ENCODE data around the gene IL19.

Gene IL19, protein sequence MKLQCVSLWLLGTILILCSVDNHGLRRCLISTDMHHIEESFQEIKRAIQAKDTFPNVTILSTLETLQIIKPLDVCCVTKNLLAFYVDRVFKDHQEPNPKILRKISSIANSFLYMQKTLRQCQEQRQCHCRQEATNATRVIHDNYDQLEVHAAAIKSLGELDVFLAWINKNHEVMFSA

GRCh38 chr1:206770531-206771337 is at the start of gene IL19:
TSS of gene IL19 (plus strand) at chr1:206770773. CDS start at chr1:206836663, 65,890 bp downstream.
- peak; percentile 9 for DNase-seq (ENCODE audit: low spot score)

GRCh38 chr1:206721454-206721853 is 49.1 kb upstream of the IL19 start:
- no peak for DNase-seq (ENCODE audit: low spot score)

DNA sequence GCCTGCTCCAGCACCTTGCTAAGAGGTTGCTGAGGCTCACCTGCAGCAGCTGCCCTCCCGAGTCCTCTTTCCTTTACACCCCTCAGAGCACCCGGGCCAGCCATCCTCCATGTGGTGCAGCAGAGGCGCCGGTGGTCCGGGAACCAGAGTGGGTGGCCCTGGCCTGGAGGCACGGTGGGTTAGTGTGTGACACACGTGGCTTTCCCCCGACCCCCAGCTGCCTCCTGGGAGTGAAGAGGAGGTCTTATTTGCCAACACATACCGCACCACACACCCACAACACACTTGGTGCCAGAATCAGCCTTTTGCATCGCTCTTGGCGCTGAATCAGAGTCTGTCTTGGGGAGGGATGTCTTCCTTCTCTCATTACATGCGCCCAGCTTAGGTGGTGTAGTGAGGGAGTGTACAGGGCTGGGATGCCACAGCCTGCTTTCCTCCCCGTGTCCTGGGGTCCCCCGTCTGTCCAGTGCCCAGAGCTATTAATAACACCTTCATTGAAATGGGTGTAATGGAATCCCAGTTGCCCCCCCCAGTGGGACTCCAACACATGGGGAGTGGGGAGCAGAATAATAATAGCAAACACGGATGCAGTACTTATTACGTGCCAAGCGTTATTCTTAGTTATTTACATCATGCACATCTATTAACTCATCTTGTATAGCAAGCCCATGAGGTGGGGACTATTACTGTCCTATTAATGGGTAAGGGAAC is 47.7 kb upstream of the IL19 start:
- DNase-seq (ENCODE audit: low spot score): no peak

DNA sequence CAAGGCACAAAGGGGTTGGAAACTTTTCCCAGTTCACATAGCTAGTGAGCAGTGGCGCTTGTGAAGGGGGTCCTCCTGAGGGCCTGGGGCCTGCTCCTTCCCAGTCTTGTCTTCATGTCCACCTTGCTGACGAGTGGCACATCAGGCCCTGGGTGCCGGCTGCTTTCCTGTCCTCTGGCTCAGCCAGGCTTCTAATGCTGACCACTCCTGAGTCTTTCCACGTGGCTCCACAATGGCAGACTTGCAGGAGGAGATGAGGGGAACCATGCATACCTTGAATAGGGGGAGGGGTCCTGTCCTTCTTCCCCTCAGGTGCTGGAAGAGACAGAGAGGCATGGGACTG is 47.1 kb upstream of the IL19 start:
- no peak for DNase-seq (ENCODE audit: low spot score)

- no peak for DNase-seq (ENCODE audit: low spot score)
Observed at GRCh38 chr1:206723805-206724472, 46.6 kb upstream of the IL19 start.

- peak; percentile 33 for DNase-seq (ENCODE audit: low spot score)
Observed at GRCh38 chr1:206725109-206725963, 45.2 kb upstream of the IL19 start.

DNA sequence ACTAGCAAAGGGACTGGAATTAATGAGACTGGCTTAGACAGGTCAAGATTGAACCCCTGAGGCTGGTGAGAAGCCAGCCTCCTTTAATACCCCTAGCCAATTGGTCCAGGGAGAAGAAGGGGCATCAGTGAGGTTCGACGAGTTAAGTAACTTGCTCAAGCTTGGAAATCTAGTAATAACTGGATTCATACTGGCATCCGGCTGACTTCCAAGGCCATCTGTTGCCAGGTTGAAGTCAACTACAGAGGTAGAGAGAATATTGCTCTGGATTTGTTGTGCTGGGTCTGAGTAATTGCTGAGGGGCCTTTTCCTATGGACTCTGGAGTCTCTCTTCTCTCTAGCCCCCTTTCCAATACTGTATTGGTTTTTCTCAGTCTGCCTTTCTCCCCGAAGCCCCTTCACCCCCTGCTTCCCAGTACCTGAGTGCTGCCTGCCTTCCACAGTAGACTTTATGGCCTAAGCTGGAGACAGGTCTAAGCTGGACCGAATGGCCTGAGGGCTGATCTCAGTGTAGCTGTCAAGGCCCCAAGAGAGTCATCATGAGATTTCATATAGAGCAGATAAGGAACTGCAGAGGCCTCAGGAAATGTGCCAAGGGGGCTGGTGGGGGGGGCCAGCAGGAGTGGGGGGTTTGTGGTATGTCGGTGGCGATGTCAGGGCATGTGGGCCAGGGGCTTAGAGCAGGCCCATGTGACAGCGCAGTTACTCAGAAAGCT is 42.4 kb upstream of the IL19 start:
- DNase-seq (ENCODE audit: low spot score): no peak

DNA sequence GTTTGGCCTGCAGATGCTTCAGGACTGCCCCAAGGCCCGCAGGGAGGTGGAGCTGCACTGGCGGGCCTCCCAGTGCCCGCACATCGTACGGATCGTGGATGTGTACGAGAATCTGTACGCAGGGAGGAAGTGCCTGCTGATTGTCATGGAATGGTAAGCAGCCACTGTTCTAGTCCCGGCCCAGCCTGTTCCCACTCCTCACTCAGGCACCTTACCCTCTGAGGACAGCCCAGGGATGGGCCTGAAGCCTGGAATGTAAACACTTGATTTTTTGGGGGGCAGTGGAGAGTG is 41.9 kb upstream of the IL19 start:
- DNase-seq (ENCODE audit: low spot score): no peak

DNA sequence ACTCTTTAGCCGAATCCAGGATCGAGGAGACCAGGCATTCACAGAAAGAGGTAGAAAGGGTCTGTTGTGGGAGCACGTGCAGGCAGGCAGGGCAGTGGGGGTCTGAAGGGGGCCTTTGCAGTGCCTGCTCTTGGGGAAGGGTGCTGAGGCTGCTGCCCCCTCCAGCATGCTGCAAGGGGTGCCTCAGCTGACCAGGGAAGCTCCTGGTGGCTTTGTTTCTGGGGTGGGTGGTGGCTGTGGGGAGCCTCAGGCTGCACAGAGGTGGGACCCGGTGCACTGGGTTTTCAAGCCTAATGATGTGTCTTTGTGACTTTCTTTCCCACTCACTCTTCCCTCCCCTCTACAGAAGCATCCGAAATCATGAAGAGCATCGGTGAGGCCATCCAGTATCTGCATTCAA is 41.5 kb upstream of the IL19 start:
- no peak for DNase-seq (ENCODE audit: low spot score)

DNA sequence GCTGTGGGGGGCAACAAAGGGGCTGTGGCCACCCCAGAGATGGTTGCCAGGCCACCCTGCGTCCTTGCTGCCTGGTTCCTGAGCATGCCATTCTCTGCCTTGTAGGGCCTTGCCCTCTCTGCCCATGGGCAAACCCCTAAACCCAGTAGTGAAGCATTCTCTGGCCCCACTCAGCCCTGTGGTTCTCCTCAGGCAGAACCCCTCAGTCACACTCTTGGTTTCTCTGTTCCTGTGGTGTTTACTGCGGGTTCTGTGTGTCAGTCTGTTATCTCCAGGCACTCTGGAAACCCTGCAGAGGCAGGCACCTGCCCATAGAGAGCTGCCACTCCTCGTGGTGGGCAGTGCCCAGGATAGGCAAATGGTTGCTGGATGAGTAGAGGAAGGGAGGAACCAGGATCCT is 41.1 kb upstream of the IL19 start:
- DNase-seq (ENCODE audit: low spot score): no peak

DNA sequence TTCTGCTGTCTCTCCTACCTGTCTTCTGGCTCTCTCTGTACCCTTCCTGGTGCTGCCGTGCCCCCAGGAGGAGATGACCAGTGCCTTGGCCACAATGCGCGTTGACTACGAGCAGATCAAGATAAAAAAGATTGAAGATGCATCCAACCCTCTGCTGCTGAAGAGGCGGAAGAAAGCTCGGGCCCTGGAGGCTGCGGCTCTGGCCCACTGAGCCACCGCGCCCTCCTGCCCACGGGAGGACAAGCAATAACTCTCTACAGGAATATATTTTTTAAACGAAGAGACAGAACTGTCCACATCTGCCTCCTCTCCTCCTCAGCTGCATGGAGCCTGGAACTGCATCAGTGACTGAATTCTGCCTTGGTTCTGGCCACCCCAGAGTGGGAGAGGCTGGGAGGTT is 38.1 kb upstream of the IL19 start:
- no peak for DNase-seq (ENCODE audit: low spot score)

GRCh38 chr1:206732992-206733391 is 37.6 kb upstream of the IL19 start:
- DNase-seq (ENCODE audit: low spot score): no peak

GRCh38 chr1:206734499-206735142 is 36.0 kb upstream of the IL19 start:
- no peak for DNase-seq (ENCODE audit: low spot score)

DNA sequence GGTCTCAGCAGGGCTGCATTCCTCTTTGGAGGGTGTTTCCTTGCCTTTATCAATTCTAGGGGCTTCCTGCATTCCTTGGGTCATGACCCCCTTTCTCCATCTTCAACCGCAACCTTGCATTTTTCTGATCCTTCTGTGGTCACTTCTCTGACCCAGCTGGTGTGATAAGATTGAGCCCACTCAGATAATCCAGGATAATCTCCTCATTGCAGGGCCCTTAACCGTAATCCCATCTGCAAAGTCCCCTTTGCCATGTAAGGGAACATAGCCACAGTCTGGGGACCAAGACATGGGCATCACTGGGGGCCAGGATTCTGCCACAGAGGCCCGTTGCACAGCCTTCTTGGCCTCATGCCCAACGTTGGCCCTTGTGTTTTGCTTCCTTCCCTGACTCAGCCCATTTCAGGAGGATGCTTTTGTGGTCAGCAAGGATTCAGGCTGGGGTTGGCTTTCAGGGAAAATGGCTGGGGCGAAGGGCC is 35.0 kb upstream of the IL19 start:
- DNase-seq (ENCODE audit: low spot score): no peak

GRCh38 chr1:206736878-206737728 is 33.5 kb upstream of the IL19 start:
- DNase-seq (ENCODE audit: low spot score): no peak

DNA sequence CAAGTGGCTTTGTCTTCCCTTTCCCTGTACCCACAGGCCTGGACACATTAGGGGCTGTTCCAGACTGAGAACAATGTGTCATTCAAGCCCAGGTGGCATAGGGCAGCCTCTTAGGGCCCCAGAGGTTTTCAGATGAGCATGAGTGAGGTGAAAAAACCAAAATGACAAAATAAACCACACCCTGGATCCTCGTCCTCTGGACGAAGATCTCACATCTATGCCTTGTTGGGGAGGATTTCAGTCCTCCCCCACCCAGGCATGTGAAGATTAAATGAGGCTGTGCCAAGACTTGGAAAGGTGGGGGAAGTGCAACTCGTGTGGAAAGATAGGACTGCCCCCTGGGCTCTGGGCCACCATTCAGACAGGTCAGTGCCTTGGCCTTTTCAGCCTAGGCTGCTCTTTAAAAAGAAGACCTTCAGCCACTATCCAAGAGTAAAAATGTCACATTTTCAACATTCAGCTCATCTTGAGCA is 32.8 kb upstream of the IL19 start:
- DNase-seq (ENCODE audit: low spot score): no peak

- no peak for DNase-seq (ENCODE audit: low spot score)
Observed at GRCh38 chr1:206738370-206739366, 31.9 kb upstream of the IL19 start.

DNA sequence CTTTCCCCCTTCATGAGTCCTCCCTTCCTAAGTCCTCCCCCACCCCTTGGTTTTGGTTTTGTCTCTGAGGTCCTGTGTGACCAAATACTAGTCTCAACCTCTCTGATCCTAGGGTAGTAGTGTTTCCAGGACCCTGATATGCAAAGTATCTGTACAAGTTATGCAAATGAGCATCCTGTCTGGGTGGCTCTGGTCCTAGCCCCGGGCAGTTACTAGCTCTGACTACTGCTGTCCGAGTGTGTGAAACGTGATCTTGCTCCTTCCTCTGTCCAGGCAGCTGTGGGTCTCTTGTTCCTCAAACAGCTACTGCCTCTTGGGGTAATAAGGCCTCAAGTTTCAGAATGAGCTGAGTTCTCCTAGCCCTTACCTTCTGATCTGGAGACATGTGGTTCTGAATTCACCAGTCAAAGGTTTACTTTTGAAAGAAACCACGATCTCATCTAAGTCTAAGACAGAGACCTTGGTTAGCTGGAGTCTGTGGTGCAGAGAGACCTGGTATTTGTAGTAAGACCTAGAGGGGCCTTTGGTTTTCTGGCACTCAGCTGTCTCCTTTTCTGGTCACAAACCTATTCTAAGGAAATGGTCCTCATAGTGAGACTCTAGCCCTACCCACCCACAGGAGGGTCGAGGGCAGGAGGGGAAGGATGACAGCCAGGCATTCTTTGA is 31.0 kb upstream of the IL19 start:
- no peak for DNase-seq (ENCODE audit: low spot score)

Measured in kidney capillary endothelial cell (primary cell).